Stimulated activated naive CD8-positive, alpha-beta T cell treated with anti-CD3 and anti-CD28 coated beads, Interleukin-15, Interleukin-2, amounts not matched to agents 100 ng/mL and 50 ng/mL, for 24 hours (primary cell): ENCODE results near the gene PACSIN2.

Source experiments
- H3K27ac Mint-ChIP-seq: one replicate; pipeline ENCODE4 v1.8.0; 2021; ENCODE audit warnings: mild to moderate bottlenecking, mixed read lengths
- H3K27me3 Mint-ChIP-seq: one replicate; pipeline ENCODE4 v1.8.0; 2021; ENCODE audit warnings: mixed read lengths
- H3K36me3 Mint-ChIP-seq: one replicate; pipeline ENCODE4 v1.8.0; 2021; ENCODE audit warnings: low read depth, mixed read lengths
- H3K4me1 Mint-ChIP-seq: one replicate; pipeline ENCODE4 v1.8.0; 2021; ENCODE audit warnings: low read depth, mixed read lengths
- H3K4me3 Mint-ChIP-seq: one replicate; pipeline ENCODE4 v1.8.0; 2021; ENCODE audit warnings: mild to moderate bottlenecking, mixed read lengths
- H3K9me3 Mint-ChIP-seq: one replicate; pipeline ENCODE4 v1.8.0; 2021; ENCODE audit warnings: mixed read lengths

PACSIN2 gene, protein sequence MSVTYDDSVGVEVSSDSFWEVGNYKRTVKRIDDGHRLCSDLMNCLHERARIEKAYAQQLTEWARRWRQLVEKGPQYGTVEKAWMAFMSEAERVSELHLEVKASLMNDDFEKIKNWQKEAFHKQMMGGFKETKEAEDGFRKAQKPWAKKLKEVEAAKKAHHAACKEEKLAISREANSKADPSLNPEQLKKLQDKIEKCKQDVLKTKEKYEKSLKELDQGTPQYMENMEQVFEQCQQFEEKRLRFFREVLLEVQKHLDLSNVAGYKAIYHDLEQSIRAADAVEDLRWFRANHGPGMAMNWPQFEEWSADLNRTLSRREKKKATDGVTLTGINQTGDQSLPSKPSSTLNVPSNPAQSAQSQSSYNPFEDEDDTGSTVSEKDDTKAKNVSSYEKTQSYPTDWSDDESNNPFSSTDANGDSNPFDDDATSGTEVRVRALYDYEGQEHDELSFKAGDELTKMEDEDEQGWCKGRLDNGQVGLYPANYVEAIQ

DNA sequence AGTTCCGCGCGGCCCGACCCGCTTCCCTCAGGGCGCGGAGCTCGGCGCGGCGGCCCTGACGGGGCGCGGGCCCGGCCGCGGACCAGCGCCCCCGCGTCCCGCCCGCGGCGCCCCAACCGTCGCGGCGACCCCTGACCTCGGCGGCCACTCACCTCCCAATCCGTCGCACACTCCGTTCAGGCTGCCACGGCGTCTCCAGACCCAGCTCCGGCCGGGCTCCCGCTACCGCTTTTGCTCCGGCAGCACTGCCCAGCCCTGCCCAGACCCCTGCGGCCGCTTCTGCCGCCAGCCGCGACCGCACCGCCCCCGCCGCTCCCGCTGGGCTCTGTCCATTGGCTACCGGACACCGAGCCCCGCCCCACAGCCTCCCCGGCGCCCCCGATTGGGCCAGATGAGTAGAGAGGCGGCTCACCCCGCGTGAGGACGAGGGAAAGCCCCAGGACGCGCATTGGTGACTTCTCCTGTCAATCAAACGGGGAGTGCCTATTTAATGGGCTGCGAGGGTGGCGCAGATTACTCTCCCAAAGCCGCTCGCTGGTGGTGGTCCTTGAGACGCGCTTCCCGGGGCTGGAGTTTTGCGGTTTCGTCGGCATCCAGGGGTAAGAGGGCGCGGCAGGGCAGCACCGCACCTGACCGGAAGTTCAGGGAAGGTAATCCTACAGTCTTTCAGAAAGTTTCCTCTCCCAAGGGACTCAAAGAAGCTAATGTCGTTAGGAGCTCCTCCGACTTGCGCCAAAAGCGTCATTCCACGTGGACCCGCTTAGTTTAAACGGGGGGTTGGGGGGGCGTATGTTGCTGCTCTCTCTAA lies at the start of gene PACSIN2:
PACSIN2 (minus strand) TSS at position 281 of the 808 bp plus-strand sequence. CDS start 103,069 bp downstream, outside the sequence.
- Mint-ChIP-seq H3K27ac (peak within 1 kb of the TSS; percentile 83), H3K36me3 (no peaks in the 10 kb centered on the region), H3K4me3 (peak within 1 kb of the TSS; percentile 91), H3K27me3 (no peaks in the 10 kb centered on the region), H3K9me3 (no peaks in the 10 kb centered on the region), H3K4me1 (peaks cover 26% of the 10 kb centered on the region)

DNA sequence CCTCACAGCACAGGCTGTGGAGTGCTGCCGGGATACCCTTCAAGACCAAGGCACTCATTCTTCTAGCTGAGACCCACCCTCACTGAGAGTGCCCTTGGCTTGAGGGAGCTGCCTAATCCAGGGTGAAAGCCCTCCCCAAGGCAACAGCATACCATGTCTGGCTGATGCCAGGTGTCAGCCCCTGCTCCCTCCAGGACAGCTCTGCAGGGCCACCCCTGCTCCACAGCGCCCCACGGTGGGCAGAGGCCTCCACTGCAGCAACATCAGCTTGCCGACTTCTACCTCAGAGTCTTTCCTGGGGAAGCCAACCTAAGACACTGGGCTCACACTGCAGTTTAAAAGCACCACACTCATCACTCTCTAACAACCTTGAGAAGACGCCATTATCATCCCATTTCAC lies 45.2 kb upstream of the PACSIN2 start:
- Mint-ChIP-seq H3K36me3 (peaks cover 11% of the 10 kb centered on the region), H3K9me3 (no peaks in the 10 kb centered on the region), H3K4me3 (no peak overlapping the region), H3K27me3 (no peaks in the 10 kb centered on the region), H3K4me1 (no peaks in the 10 kb centered on the region), H3K27ac (no peak overlapping the region)

DNA sequence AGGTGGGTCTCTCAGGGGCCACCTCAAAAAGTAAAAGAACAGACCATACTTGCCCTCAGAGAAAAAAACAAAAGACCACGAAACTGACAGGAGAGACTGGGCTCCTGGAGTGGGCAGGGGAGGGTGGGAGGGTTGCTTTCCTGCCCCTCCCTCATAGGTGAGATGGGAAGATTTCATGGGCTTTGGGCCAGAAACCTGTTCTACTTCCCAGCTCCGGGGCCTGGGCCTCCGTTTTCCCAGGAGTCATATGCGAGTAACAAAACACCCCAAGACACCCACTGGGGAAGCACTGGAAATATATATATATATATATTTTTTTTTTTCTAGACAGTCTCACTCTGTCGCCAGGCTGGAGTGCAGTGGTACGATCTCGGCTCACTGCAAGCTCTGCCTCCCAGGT lies 42.7 kb upstream of the PACSIN2 start:
- no peaks in the 10 kb centered on the region for H3K9me3 Mint-ChIP-seq
- no peaks in the 10 kb centered on the region for H3K4me1 Mint-ChIP-seq
- no peak overlapping the region for H3K4me3 Mint-ChIP-seq
- H3K36me3 Mint-ChIP-seq, result peaks cover 11% of the 10 kb centered on the region
- no peak overlapping the region for H3K27ac Mint-ChIP-seq
- no peaks in the 10 kb centered on the region for H3K27me3 Mint-ChIP-seq

- Mint-ChIP-seq H3K4me3 (no peak overlapping the region), H3K27ac (no peak overlapping the region), H3K4me1 (no peaks in the 10 kb centered on the region)
Observed at GRCh38 chr22:43053176-43053575, 38.2 kb upstream of the PACSIN2 start.

DNA sequence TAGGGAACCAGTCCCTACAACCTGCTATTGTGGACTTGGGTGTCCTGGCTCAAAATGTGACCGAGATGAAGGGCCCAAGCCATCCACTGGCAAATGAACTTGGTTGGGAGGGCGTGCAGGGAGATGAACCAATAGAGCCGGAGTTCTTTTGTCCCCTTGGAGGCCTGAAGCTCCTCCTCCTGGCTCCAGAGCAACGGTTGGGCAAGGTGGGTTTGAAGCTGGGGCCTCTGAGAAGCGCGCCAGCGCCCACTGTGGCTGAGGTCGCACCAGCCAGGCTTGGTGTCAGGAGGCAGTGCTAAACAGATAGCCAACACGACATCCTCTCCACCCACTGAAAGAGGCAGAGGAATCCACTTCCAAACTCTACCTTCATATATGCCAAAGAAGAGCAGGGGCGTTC lies 36.0 kb upstream of the PACSIN2 start:
- H3K36me3 Mint-ChIP-seq, result no peaks in the 10 kb centered on the region
- H3K27me3 Mint-ChIP-seq, result no peaks in the 10 kb centered on the region
- no peak overlapping the region for H3K4me3 Mint-ChIP-seq
- no peaks in the 10 kb centered on the region for H3K9me3 Mint-ChIP-seq
- H3K4me1 Mint-ChIP-seq, result no peaks in the 10 kb centered on the region
- no peak overlapping the region for H3K27ac Mint-ChIP-seq

More at GRCh38 chr22:43053176-43053575, 38.2 kb upstream of the PACSIN2 start:
- no peaks in the 10 kb centered on the region for H3K9me3 Mint-ChIP-seq
- H3K36me3 Mint-ChIP-seq, result no peaks in the 10 kb centered on the region
- no peaks in the 10 kb centered on the region for H3K27me3 Mint-ChIP-seq

- no peak overlapping the region for H3K4me3 Mint-ChIP-seq
- H3K9me3 Mint-ChIP-seq, result no peaks in the 10 kb centered on the region
- no peak overlapping the region for H3K27ac Mint-ChIP-seq
- no peaks in the 10 kb centered on the region for H3K36me3 Mint-ChIP-seq
- H3K4me1 Mint-ChIP-seq, result no peaks in the 10 kb centered on the region
- no peaks in the 10 kb centered on the region for H3K27me3 Mint-ChIP-seq
Observed at GRCh38 chr22:43047605-43048004, 32.7 kb upstream of the PACSIN2 start.

- Mint-ChIP-seq H3K4me1 (no peaks in the 10 kb centered on the region), H3K4me3 (no peak overlapping the region), H3K27ac (no peak overlapping the region)
Observed at GRCh38 chr22:43044290-43044712, 29.4 kb upstream of the PACSIN2 start.

GRCh38 chr22:43042101-43042780 lies 27.3 kb upstream of the PACSIN2 start:
- H3K27ac Mint-ChIP-seq, result no peak overlapping the region
- no peaks in the 10 kb centered on the region for H3K27me3 Mint-ChIP-seq
- H3K4me1 Mint-ChIP-seq, result no peaks in the 10 kb centered on the region
- H3K36me3 Mint-ChIP-seq, result no peaks in the 10 kb centered on the region
- no peaks in the 10 kb centered on the region for H3K9me3 Mint-ChIP-seq
- no peak overlapping the region for H3K4me3 Mint-ChIP-seq

More at GRCh38 chr22:43044290-43044712, 29.4 kb upstream of the PACSIN2 start:
- H3K27me3 Mint-ChIP-seq, result no peaks in the 10 kb centered on the region
- H3K36me3 Mint-ChIP-seq, result no peaks in the 10 kb centered on the region
- H3K9me3 Mint-ChIP-seq, result no peaks in the 10 kb centered on the region

DNA sequence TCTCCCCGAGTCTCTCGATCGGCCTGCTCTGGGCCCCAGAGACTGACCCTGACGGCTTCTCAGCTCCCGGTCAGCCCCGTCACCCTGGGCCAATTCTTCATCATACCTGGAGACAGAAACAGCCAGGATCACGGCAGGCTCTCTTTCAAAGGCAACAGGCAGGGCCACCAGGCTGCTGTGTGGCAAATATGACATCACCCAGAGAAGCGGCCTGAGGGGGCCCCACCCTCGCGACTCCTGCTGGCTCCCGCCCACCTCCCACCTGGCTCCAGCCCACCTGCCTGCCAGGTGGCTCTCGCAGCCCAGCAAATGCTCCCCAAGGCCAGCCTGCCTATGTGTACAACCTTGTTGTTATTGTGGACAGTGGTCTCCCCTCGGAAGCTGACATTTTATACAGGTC lies 24.9 kb upstream of the PACSIN2 start:
- Mint-ChIP-seq H3K27me3 (no peaks in the 10 kb centered on the region), H3K4me3 (no peak overlapping the region), H3K9me3 (no peaks in the 10 kb centered on the region), H3K4me1 (no peaks in the 10 kb centered on the region), H3K36me3 (no peaks in the 10 kb centered on the region), H3K27ac (no peak overlapping the region)

- H3K27ac Mint-ChIP-seq, result no peak overlapping the region
- no peaks in the 10 kb centered on the region for H3K9me3 Mint-ChIP-seq
Observed at GRCh38 chr22:43038325-43038724, 23.4 kb upstream of the PACSIN2 start.

GRCh38 chr22:43036282-43036829 lies 21.4 kb upstream of the PACSIN2 start:
- Mint-ChIP-seq H3K4me1 (no peaks in the 10 kb centered on the region), H3K27me3 (no peaks in the 10 kb centered on the region), H3K9me3 (no peaks in the 10 kb centered on the region), H3K4me3 (no peak overlapping the region), H3K27ac (no peak overlapping the region), H3K36me3 (no peaks in the 10 kb centered on the region)

More at GRCh38 chr22:43038325-43038724, 23.4 kb upstream of the PACSIN2 start:
- H3K36me3 Mint-ChIP-seq, result no peaks in the 10 kb centered on the region
- H3K4me3 Mint-ChIP-seq, result no peak overlapping the region
- H3K4me1 Mint-ChIP-seq, result no peaks in the 10 kb centered on the region
- no peaks in the 10 kb centered on the region for H3K27me3 Mint-ChIP-seq

DNA sequence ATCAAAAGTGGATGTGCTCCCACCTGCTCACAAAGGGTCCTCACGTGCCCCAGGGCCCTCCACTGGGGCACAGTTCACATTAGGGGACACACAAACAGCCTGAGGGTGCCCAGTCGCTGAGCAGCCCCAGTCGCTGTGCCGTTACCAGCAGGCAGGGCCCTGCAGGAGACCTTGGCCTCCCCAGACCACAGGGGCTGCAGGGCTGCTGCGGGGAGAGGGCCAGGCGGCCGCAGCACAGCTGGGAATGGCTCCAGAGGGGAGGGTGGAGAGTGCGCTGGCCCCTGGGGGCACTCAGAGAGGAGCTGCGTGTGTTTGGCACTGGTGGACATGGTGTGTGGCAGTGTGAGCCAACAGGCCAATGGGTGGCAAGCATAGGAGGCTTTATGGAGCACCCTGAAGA lies 20.3 kb upstream of the PACSIN2 start:
- Mint-ChIP-seq H3K27ac (no peak overlapping the region), H3K36me3 (no peaks in the 10 kb centered on the region), H3K4me1 (no peaks in the 10 kb centered on the region), H3K4me3 (no peak overlapping the region), H3K9me3 (no peaks in the 10 kb centered on the region), H3K27me3 (no peaks in the 10 kb centered on the region)

- H3K27ac Mint-ChIP-seq, result no peak overlapping the region
- no peaks in the 10 kb centered on the region for H3K36me3 Mint-ChIP-seq
- no peak overlapping the region for H3K4me3 Mint-ChIP-seq
- no peaks in the 10 kb centered on the region for H3K27me3 Mint-ChIP-seq
- H3K9me3 Mint-ChIP-seq, result no peaks in the 10 kb centered on the region
- no peaks in the 10 kb centered on the region for H3K4me1 Mint-ChIP-seq
Observed at GRCh38 chr22:43031617-43032016, 16.7 kb upstream of the PACSIN2 start.

DNA sequence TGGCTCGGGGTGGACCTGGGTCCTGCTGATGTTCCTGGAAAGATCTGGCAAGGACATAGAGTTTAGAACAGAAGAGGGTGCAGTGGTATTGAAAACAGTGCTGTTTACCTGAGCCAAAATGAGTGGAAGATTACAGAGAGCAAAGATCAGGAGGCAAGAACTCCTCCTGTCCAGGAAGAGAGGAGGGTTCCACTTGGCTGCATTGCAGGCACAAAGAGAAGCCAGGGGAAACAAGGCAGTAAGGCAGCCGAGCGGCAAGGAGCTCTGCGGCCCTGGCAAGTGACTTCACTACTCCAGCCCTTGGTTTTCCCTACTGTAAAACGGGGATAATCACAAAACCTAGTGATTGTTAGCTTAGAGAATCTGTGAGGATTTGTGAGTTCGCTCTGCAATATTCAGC lies 3.7 kb upstream of the PACSIN2 start:
- Mint-ChIP-seq H3K4me1 (peaks cover 13% of the 10 kb centered on the region), H3K36me3 (no peaks in the 10 kb centered on the region), H3K27ac (no peak overlapping the region), H3K27me3 (no peaks in the 10 kb centered on the region), H3K9me3 (no peaks in the 10 kb centered on the region), H3K4me3 (no peak overlapping the region)
